Karpas-422 (cell line): ENCODE measurements around the gene RYR2. TPM values are rescaled to one million over a fixed set of nuclear protein-coding genes. Genes with fewer than 3 reads are reported as not detected.
"Not testable (repeated sequence)": the region's sequence is repeated elsewhere in the genome, so short reads cannot be mapped to it uniquely, and the experiment has no call there.

Source experiments
- DNase-seq: peaks from one replicate; pipeline ENCODE4 v3.0.0-alpha.2; 2015
- H2AFZ ChIP-seq: fragments of 200-600 bp; sonication (generic); 2 replicates; pipeline ENCODE4 v1.6.1; 2014; ENCODE audit warnings: antibody characterized with exemption, low read length, mixed read lengths
- H3K27ac ChIP-seq: fragments of 200-600 bp; sonication (generic); 2 replicates; pipeline ENCODE4 v1.5.1; 2014; ENCODE audit warnings: mild to moderate bottlenecking, low read length, moderate library complexity
- H3K27me3 ChIP-seq: fragments of 200-600 bp; sonication (generic); 2 replicates; pipeline ENCODE4 v1.6.1; 2014; ENCODE audit warnings: low read length, mixed read lengths
- H3K36me3 ChIP-seq: fragments of 200-600 bp; sonication (generic); 2 replicates; pipeline ENCODE4 v1.6.1; 2014; ENCODE audit warnings: low read length, mixed read lengths; ENCODE audit not compliant: insufficient read depth
- H3K4me1 ChIP-seq: fragments of 200-600 bp; sonication (generic); 2 replicates; pipeline ENCODE4 v1.6.1; 2014; ENCODE audit warnings: mild to moderate bottlenecking, low read length, mixed read lengths
- H3K4me2 ChIP-seq: fragments of 200-600 bp; sonication (generic); 2 replicates; pipeline ENCODE4 v1.6.1; 2014; ENCODE audit warnings: low read length, low read depth, mild to moderate bottlenecking; ENCODE audit not compliant: poor library complexity, severe bottlenecking
- H3K4me3 ChIP-seq: fragments of 200-600 bp; sonication (generic); 2 replicates; pipeline ENCODE4 v1.5.1; 2014; ENCODE audit warnings: mild to moderate bottlenecking, antibody characterized with exemption, low read length, mixed read lengths
- H3K79me2 ChIP-seq: fragments of 200-600 bp; sonication (generic); 2 replicates; pipeline ENCODE4 v1.6.1; 2014; ENCODE audit warnings: mild to moderate bottlenecking, low read length, mixed read lengths
- H3K9ac ChIP-seq: fragments of 200-600 bp; sonication (generic); 2 replicates; pipeline ENCODE4 v1.6.0; 2014; ENCODE audit warnings: low read length
- H3K9me2 ChIP-seq: fragments of 200-600 bp; sonication (generic), shearing (Covaris generic); replicated peaks from 2 replicates; pipeline ENCODE4 v1.6.0; 2014; ENCODE audit warnings: mild to moderate bottlenecking, low read length, moderate library complexity; ENCODE audit not compliant: insufficient read depth
- H3K9me3 ChIP-seq: fragments of 300-700, 200-600 bp; sonication (generic); 2 replicates; pipeline ENCODE4 v1.6.1; 2014; ENCODE audit warnings: low read length, mixed read lengths
- H4K20me1 ChIP-seq: fragments of 200-600 bp; sonication (generic); 2 replicates; pipeline ENCODE4 v1.6.1; 2014; ENCODE audit warnings: mild to moderate bottlenecking, antibody characterized with exemption, low read length, low read depth; ENCODE audit not compliant: insufficient read depth
- total RNA-seq: library from RNA; depleted of rRNA; stranded (reverse); fragments of >200 nt; shearing (Covaris generic); gene quantifications from 2 replicates; pipeline ENCODE4 v1.2.3, GENCODE V29; 2014; ENCODE audit warnings: low replicate concordance

The RYR2 gene
- total RNA-seq, 1 experiment from 2014 or later: not detected

- no peak overlapping the region for H2AFZ ChIP-seq
- H3K27ac ChIP-seq: no peak overlapping the region
- no peaks in the 10 kb centered on the region for H3K79me2 ChIP-seq
- no peak overlapping the region for H3K9ac ChIP-seq
- no peak overlapping the region for H3K4me2 ChIP-seq
- H3K27me3 ChIP-seq: no peaks in the 10 kb centered on the region
- no peaks in the 10 kb centered on the region for H3K36me3 ChIP-seq
- H3K9me2 ChIP-seq: no peaks in the 10 kb centered on the region
- H4K20me1 ChIP-seq: no peaks in the 10 kb centered on the region
- H3K9me3 ChIP-seq: no peaks in the 10 kb centered on the region
- DNase-seq: no peak
- H3K4me1 ChIP-seq: no peaks in the 10 kb centered on the region
- no peak overlapping the region for H3K4me3 ChIP-seq
Observed at GRCh38 chr1:237570530-237570929, 528.5 kb downstream of the RYR2 start.

GRCh38 chr1:237574536-237574935, 532.6 kb downstream of the RYR2 start:
- H3K9me2 ChIP-seq: no peaks in the 10 kb centered on the region
- no peak overlapping the region for H3K27ac ChIP-seq
- no peaks in the 10 kb centered on the region for H3K36me3 ChIP-seq
- no peaks in the 10 kb centered on the region for H4K20me1 ChIP-seq
- no peak overlapping the region for H3K4me2 ChIP-seq
- H3K4me1 ChIP-seq: no peaks in the 10 kb centered on the region
- DNase-seq: no peak
- no peak overlapping the region for H3K9ac ChIP-seq
- no peak overlapping the region for H3K4me3 ChIP-seq
- H2AFZ ChIP-seq: no peak overlapping the region
- H3K9me3 ChIP-seq: no peaks in the 10 kb centered on the region; the same call in 1 of the 2 replicates
- H3K79me2 ChIP-seq: no peaks in the 10 kb centered on the region
- no peaks in the 10 kb centered on the region for H3K27me3 ChIP-seq

- DNase-seq: no peak
- H3K27me3 ChIP-seq: no peaks in the 10 kb centered on the region
- no peak overlapping the region for H3K9ac ChIP-seq
- no peaks in the 10 kb centered on the region for H3K79me2 ChIP-seq
- H2AFZ ChIP-seq: no peak overlapping the region
- H4K20me1 ChIP-seq: no peaks in the 10 kb centered on the region
- no peaks in the 10 kb centered on the region for H3K9me2 ChIP-seq
- no peaks in the 10 kb centered on the region for H3K36me3 ChIP-seq
- H3K4me3 ChIP-seq: no peak overlapping the region
- H3K27ac ChIP-seq: no peak overlapping the region
- no peaks in the 10 kb centered on the region for H3K4me1 ChIP-seq
- no peaks in the 10 kb centered on the region; the same call in 1 of the 2 replicates for H3K9me3 ChIP-seq
- no peak overlapping the region for H3K4me2 ChIP-seq
Observed at GRCh38 chr1:237578540-237578939, 536.6 kb downstream of the RYR2 start.

- no peaks in the 10 kb centered on the region for H3K4me1 ChIP-seq
- H3K79me2 ChIP-seq: no peaks in the 10 kb centered on the region
- no peaks in the 10 kb centered on the region for H3K9me2 ChIP-seq
- H3K27me3 ChIP-seq: no peaks in the 10 kb centered on the region
- H3K4me2 ChIP-seq: no peak overlapping the region
- H3K9me3 ChIP-seq: no peaks in the 10 kb centered on the region; the same call in 1 of the 2 replicates
- H4K20me1 ChIP-seq: no peaks in the 10 kb centered on the region
- no peak for DNase-seq
- H3K27ac ChIP-seq: no peak overlapping the region
- H3K9ac ChIP-seq: no peak overlapping the region
- H3K36me3 ChIP-seq: no peaks in the 10 kb centered on the region
- H2AFZ ChIP-seq: no peak overlapping the region
- H3K4me3 ChIP-seq: no peak overlapping the region
Observed at GRCh38 chr1:237580726-237581125, 538.7 kb downstream of the RYR2 start.

GRCh38 chr1:237583270-237583669, 541.3 kb downstream of the RYR2 start:
- no peak overlapping the region for H3K4me3 ChIP-seq
- no peaks in the 10 kb centered on the region for H3K4me1 ChIP-seq
- H3K9me3 ChIP-seq: no peaks in the 10 kb centered on the region
- no peaks in the 10 kb centered on the region for H3K79me2 ChIP-seq
- no peak overlapping the region for H3K27ac ChIP-seq
- H3K9ac ChIP-seq: no peak overlapping the region
- no peaks in the 10 kb centered on the region for H3K27me3 ChIP-seq
- H3K9me2 ChIP-seq: no peaks in the 10 kb centered on the region
- no peak for DNase-seq
- no peaks in the 10 kb centered on the region for H3K36me3 ChIP-seq
- no peak overlapping the region for H3K4me2 ChIP-seq
- H2AFZ ChIP-seq: no peak overlapping the region
- no peaks in the 10 kb centered on the region for H4K20me1 ChIP-seq

GRCh38 chr1:237583756-237584155, 541.8 kb downstream of the RYR2 start:
- Histone ChIP-seq H3K79me2 (no peaks in the 10 kb centered on the region), H3K9me2 (no peaks in the 10 kb centered on the region), H3K9ac (no peak overlapping the region), H3K4me2 (no peak overlapping the region), H2AFZ (no peak overlapping the region), H3K27me3 (no peaks in the 10 kb centered on the region), H3K9me3 (no peaks in the 10 kb centered on the region), H3K4me3 (no peak overlapping the region), H3K27ac (no peak overlapping the region), H3K4me1 (no peaks in the 10 kb centered on the region), H4K20me1 (no peaks in the 10 kb centered on the region), H3K36me3 (no peaks in the 10 kb centered on the region)
- DNase-seq: no peak

GRCh38 chr1:237590386-237590785, 548.4 kb downstream of the RYR2 start:
- DNase-seq: no peak
- Histone ChIP-seq H3K4me3 (no peak overlapping the region), H3K4me1 (no peaks in the 10 kb centered on the region), H3K9me3 (no peaks in the 10 kb centered on the region), H3K79me2 (no peaks in the 10 kb centered on the region), H3K27ac (no peak overlapping the region), H4K20me1 (no peaks in the 10 kb centered on the region), H3K4me2 (no peak overlapping the region), H3K9ac (no peak overlapping the region), H2AFZ (no peak overlapping the region), H3K9me2 (no peaks in the 10 kb centered on the region), H3K27me3 (no peaks in the 10 kb centered on the region), H3K36me3 (no peaks in the 10 kb centered on the region)

GRCh38 chr1:237591353-237591752, 549.4 kb downstream of the RYR2 start:
- DNase-seq: no peak
- Histone ChIP-seq H2AFZ (no peak overlapping the region), H3K4me1 (no peaks in the 10 kb centered on the region), H3K79me2 (no peaks in the 10 kb centered on the region), H3K9ac (no peak overlapping the region), H3K36me3 (no peaks in the 10 kb centered on the region), H3K9me3 (no peaks in the 10 kb centered on the region), H3K4me3 (no peak overlapping the region), H3K27ac (no peak overlapping the region), H3K4me2 (no peak overlapping the region), H4K20me1 (no peaks in the 10 kb centered on the region), H3K9me2 (no peaks in the 10 kb centered on the region), H3K27me3 (no peaks in the 10 kb centered on the region)

GRCh38 chr1:237603036-237603568, 561.1 kb downstream of the RYR2 start:
- not testable (repeated sequence) for H3K9me3 ChIP-seq, H3K27me3 ChIP-seq, DNase-seq, H3K4me1 ChIP-seq, H3K9ac ChIP-seq, H3K36me3 ChIP-seq, H3K27ac ChIP-seq, H3K9me2 ChIP-seq, H2AFZ ChIP-seq, H3K4me2 ChIP-seq, H3K79me2 ChIP-seq, H3K4me3 ChIP-seq, H4K20me1 ChIP-seq
